22Rv1 (cell line): ENCODE measurements around the gene MAP3K5.

Experiments used
- ZFX ChIP-seq: fragments of 450-650 bp; IDR thresholded peaks from 2 replicates; pipeline ENCODE4 v1.6.1; 2017; ENCODE audit warnings: antibody characterized with exemption, borderline replicate concordance
- TF ChIP-seq, protein P1 (sequence below): fragments of 450-650 bp; IDR thresholded peaks from 2 replicates; pipeline ENCODE4 v1.5.1; 2017; ENCODE audit warnings: mild to moderate bottlenecking

DNA sequence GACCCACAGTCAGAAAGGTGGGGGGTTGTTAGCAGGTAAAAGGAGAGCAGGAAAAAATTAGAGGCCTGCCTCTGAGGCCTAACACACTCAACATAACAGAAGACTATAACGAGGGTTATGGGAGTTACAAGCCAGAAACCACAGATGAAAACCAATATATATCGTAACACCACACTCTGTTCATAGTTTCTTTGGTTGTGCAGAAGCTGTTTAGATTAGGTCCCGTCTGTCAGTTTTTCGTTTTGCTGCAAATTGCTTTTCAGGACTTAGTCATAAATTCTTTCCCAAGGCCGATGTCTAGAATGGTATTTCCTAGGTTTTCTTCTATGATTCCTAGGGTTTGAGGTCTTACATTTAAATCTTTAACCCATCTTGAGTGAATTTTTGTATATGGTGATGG is 3.7 kb upstream of the MAP3K5 start:
- TF ChIP-seq, protein P1, sequence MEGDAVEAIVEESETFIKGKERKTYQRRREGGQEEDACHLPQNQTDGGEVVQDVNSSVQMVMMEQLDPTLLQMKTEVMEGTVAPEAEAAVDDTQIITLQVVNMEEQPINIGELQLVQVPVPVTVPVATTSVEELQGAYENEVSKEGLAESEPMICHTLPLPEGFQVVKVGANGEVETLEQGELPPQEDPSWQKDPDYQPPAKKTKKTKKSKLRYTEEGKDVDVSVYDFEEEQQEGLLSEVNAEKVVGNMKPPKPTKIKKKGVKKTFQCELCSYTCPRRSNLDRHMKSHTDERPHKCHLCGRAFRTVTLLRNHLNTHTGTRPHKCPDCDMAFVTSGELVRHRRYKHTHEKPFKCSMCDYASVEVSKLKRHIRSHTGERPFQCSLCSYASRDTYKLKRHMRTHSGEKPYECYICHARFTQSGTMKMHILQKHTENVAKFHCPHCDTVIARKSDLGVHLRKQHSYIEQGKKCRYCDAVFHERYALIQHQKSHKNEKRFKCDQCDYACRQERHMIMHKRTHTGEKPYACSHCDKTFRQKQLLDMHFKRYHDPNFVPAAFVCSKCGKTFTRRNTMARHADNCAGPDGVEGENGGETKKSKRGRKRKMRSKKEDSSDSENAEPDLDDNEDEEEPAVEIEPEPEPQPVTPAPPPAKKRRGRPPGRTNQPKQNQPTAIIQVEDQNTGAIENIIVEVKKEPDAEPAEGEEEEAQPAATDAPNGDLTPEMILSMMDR = no peak
- no peak for TF ChIP-seq ZFX
